Gastrocnemius medialis (tissue), 4 donors: ENCODE results near the gene NCK2. TPM values are rescaled to one million over a fixed set of nuclear protein-coding genes. Genes with fewer than 3 reads are reported as not detected.

ENCODE experiments used
- ATAC-seq, 2 donors: fragments of 150-250 bp; one replicate each; pipeline ENCODE4 v1.9.1; 2016
- DNase-seq, 2 donors: peaks; one replicate each; pipeline ENCODE4 v3.0.0-alpha.2; 2019
- H3K27ac ChIP-seq, 4 donors: fragments of 200-600 bp; sonication (generic); 1 replicate in 1 of 4; 2 replicates in 3 of 4; pipeline ENCODE4 v1.5.1; 2016 to 2018; ENCODE audit warnings: mild to moderate bottlenecking in 2 of 4, moderate library complexity in 1 of 4
- H3K27me3 ChIP-seq, 3 donors: fragments of 200-600 bp; sonication (generic) in 2 of 3; 1 replicate in 1 of 3; 2 replicates in 2 of 3; pipeline versions ENCODE4 v1.5.1 to v1.6.0; 2016 to 2019; ENCODE audit warnings: mild to moderate bottlenecking in 1 of 3, moderate library complexity in 1 of 3
- H3K36me3 ChIP-seq, 2 donors: fragments of 200-600 bp; sonication (generic) in 1 of 2; one replicate each; pipeline ENCODE4 v1.5.1; 2017 to 2018
- H3K4me1 ChIP-seq, 2 donors: fragments of 200-600 bp; sonication (generic) in 1 of 2; one replicate each; pipeline ENCODE4 v1.5.1; 2016 to 2017; ENCODE audit warnings: mild to moderate bottlenecking in 2 of 2
- H3K4me3 ChIP-seq, 4 donors: fragments of 200-600 bp; sonication (generic) in 3 of 4; 1 replicate in 1 of 4; 2 replicates in 3 of 4; pipeline ENCODE4 v1.5.1; 2016 to 2019; ENCODE audit warnings: mild to moderate bottlenecking in 2 of 4
- H3K9me3 ChIP-seq, 3 donors: fragments of 200-600 bp; sonication (generic) in 2 of 3; 1 replicate in 1 of 3; 2 replicates in 2 of 3; pipeline ENCODE4 v1.5.1; 2016 to 2019
- CTCF ChIP-seq, 5 experiments: fragments of 450-650 bp in 3 of 5; fragments of 200-600 bp in 2 of 5; sonication (generic) in 2 of 5; IDR thresholded peaks in 4 of 5; conservative IDR thresholded peaks in 1 of 5; 1 replicate in 4 of 5; 2 replicates in 1 of 5; pipeline ENCODE4 v1.5.1; 2016 to 2019; ENCODE audit warnings: antibody characterized with exemption in 5 of 5, mild to moderate bottlenecking in 3 of 5, moderate library complexity in 3 of 5
- POLR2A ChIP-seq, 2 donors: fragments of 450-650 bp; IDR thresholded peaks; one replicate each; pipeline ENCODE4 v1.6.1; 2017; ENCODE audit warnings: antibody characterized with exemption in 2 of 2, mild to moderate bottlenecking in 2 of 2, moderate library complexity in 2 of 2
- in situ Hi-C, 4 donors: fragments of 200-750 bp; cut with MboI; loops; one replicate each; pipeline versions ENCODE4 v1.15.0 to v1.8.0; 2017; ENCODE audit warnings: low sequenced_read_pairs in 4 of 4
- intact Hi-C: fragments of 100-400 bp; cut with DNase I; formaldehyde crosslinking; loops from one replicate; pipeline ENCODE4 v1.15.1; 2023; ENCODE audit warnings: low total_unique reads
- total RNA-seq, 4 donors: library from RNA; depleted of rRNA; stranded (reverse); fragments of >200 nt; gene quantifications; one replicate each; pipeline versions ENCODE4 v1.1.0 to v1.2.3, GENCODE V29; 2016

NCK2 gene
- total RNA-seq, 4 donors from 2014 or later: 46.7 to 86.1 (median 57.9) TPM

GRCh38 chr2:105912081-105912480 is 167.4 kb downstream of the NCK2 start:
- H3K4me3 ChIP-seq: no peak overlapping the region
- ATAC-seq: no peak

GRCh38 chr2:105915005-105915558 is 170.4 kb downstream of the NCK2 start:
- Histone ChIP-seq H3K36me3 (no peaks in the 10 kb centered on the region), H3K4me3 (no peak overlapping the region), H3K9me3 (peaks cover 0 to 15% (median 0%) of the 10 kb centered on the region in 3 donors), H3K27ac (no peak overlapping the region), H3K4me1 (peaks cover 14% of the 10 kb centered on the region in 2 donors), H3K27me3 (no peaks in the 10 kb centered on the region)
- no peak for TF ChIP-seq POLR2A (IDR thresholded peaks at IDR 0.05)
- TF ChIP-seq CTCF (IDR thresholded peaks at IDR 0.05 in 4 of 5, conservative IDR thresholded peaks at IDR 0.05 in 1 of 5): no peak
- ATAC-seq (no peak), DNase-seq (no peak)
- intact Hi-C loops: no loop called here
- in situ Hi-C loops: no loop called here

More at GRCh38 chr2:105912081-105912480, 167.4 kb downstream of the NCK2 start:
- in situ Hi-C loops: no loop called here
- DNase-seq: no peak
- Histone ChIP-seq H3K36me3 (no peaks in the 10 kb centered on the region), H3K4me1 (peaks cover 35 to 37% of the 10 kb centered on the region in 2 donors), H3K9me3 (peaks cover 0 to 15% (median 0%) of the 10 kb centered on the region in 3 donors), H3K27me3 (no peaks in the 10 kb centered on the region), H3K27ac (peak overlapping the region in 2 of 4 donors; percentile 86 to 91)
- TF ChIP-seq CTCF (IDR thresholded peaks at IDR 0.05 in 4 of 5, conservative IDR thresholded peaks at IDR 0.05 in 1 of 5): no peak
- TF ChIP-seq POLR2A (IDR thresholded peaks at IDR 0.05): no peak
- intact Hi-C loops: loop anchor here (5.0 kb wide), 1 partner anchor 125 kb away; no protein-coding TSS in a partner anchor

GRCh38 chr2:105917226-105917625 is 172.5 kb downstream of the NCK2 start:
- intact Hi-C loops: no loop called here
- no peak for ATAC-seq

GRCh38 chr2:105917688-105918087 is 173.0 kb downstream of the NCK2 start:
- peaks cover 0 to 15% (median 0%) of the 10 kb centered on the region in 3 donors for H3K9me3 ChIP-seq
- in situ Hi-C loops: no loop called here
- H3K4me1 ChIP-seq: no peaks in the 10 kb centered on the region
- TF ChIP-seq CTCF (IDR thresholded peaks at IDR 0.05 in 4 of 5, conservative IDR thresholded peaks at IDR 0.05 in 1 of 5) (no peak), POLR2A (IDR thresholded peaks at IDR 0.05) (no peak)
- H3K4me3 ChIP-seq: no peak overlapping the region
- no peaks in the 10 kb centered on the region for H3K27me3 ChIP-seq
- no peaks in the 10 kb centered on the region for H3K36me3 ChIP-seq
- ATAC-seq (no peak), DNase-seq (no peak)
- H3K27ac ChIP-seq: no peak overlapping the region
- intact Hi-C loops: no loop called here

More at GRCh38 chr2:105917226-105917625, 172.5 kb downstream of the NCK2 start:
- no peak overlapping the region for H3K27ac ChIP-seq
- no peaks in the 10 kb centered on the region for H3K4me1 ChIP-seq
- DNase-seq: no peak
- in situ Hi-C loops: no loop called here
- no peaks in the 10 kb centered on the region for H3K27me3 ChIP-seq
- peaks cover 0 to 15% (median 0%) of the 10 kb centered on the region in 3 donors for H3K9me3 ChIP-seq
- no peaks in the 10 kb centered on the region for H3K36me3 ChIP-seq
- H3K4me3 ChIP-seq: no peak overlapping the region
- TF ChIP-seq POLR2A (IDR thresholded peaks at IDR 0.05) (no peak), CTCF (IDR thresholded peaks at IDR 0.05 in 4 of 5, conservative IDR thresholded peaks at IDR 0.05 in 1 of 5) (no peak)
